Panc1 (cell line): ENCODE measurements around the gene KLRC4. TPM values are rescaled to one million over a fixed set of nuclear protein-coding genes. Genes with fewer than 3 reads are reported as not detected.

Experiments
- ATAC-seq: fragments of 200-7000 bp; cut with Tn5 transposase; 2 replicates; pipeline ENCODE4 v1.9.1; 2020; ENCODE audit warnings: mild to moderate bottlenecking, moderate library complexity
- BruUV-seq: library from RNA; stranded (reverse); fragments of 400-500 nt; replicated peaks from 2 replicates; lab custom pipeline; 2021; lab: Mats Ljungman, UMichigan
- CTCF ChIA-PET: fragments of 300-600 bp; sonication (Branson Sonifier 250); formaldehyde crosslinking; loops from one replicate; lab custom pipeline; 2022; ENCODE audit warnings: antibody characterized with exemption; lab: Charles Lee
- POLR2A ChIA-PET: fragments of 300-600 bp; sonication (Branson Sonifier 250); formaldehyde crosslinking; loops from one replicate; lab custom pipeline; 2022; ENCODE audit warnings: antibody characterized with exemption; lab: Charles Lee
- DNase-seq: peaks from one replicate; pipeline ENCODE4 v3.0.0-alpha.2; 2010; ENCODE audit warnings: low read depth, low spot score
- H3K27ac ChIP-seq: 2 replicates; pipeline ENCODE4 v1.5.1; 2011; ENCODE audit warnings: mild to moderate bottlenecking, low read length, inconsistent platforms
- H3K27me3 ChIP-seq: fragments of 200-500 bp; sonication (Bioruptor generic); 2 replicates; pipeline ENCODE4 v1.6.0; 2014; ENCODE audit warnings: low read length, inconsistent platforms; ENCODE audit not compliant: control insufficient read depth, insufficient read depth
- H3K36me3 ChIP-seq: fragments of 200-500 bp; sonication (Bioruptor generic); 2 replicates; pipeline ENCODE4 v1.5.1; 2014; ENCODE audit warnings: inconsistent platforms, mild to moderate bottlenecking, low read length, moderate library complexity; ENCODE audit not compliant: control insufficient read depth, insufficient read depth
- H3K4me1 ChIP-seq: 2 replicates; pipeline ENCODE4 v1.5.1; 2011; ENCODE audit warnings: inconsistent platforms, mild to moderate bottlenecking, low read length, moderate library complexity; ENCODE audit not compliant: control insufficient read depth, insufficient read depth
- H3K4me3 ChIP-seq, 2 experiments: 2 replicates each; pipeline ENCODE4 v1.5.1; 2011 to 2012; ENCODE audit warnings: low read depth in 2 of 2, low read length in 2 of 2, mild to moderate bottlenecking in 2 of 2, inconsistent platforms in 1 of 2, moderate library complexity in 1 of 2
- H3K9me3 ChIP-seq: fragments of 200-500 bp; sonication (Bioruptor generic); 2 replicates; pipeline ENCODE4 v1.5.1; 2014; ENCODE audit warnings: low read depth, mild to moderate bottlenecking, inconsistent platforms, low read length, moderate library complexity; ENCODE audit not compliant: control insufficient read depth, insufficient read depth
- POLR2AphosphoS5 ChIP-seq: IDR thresholded peaks from 2 replicates; pipeline ENCODE4 v1.6.1; 2012; ENCODE audit warnings: mild to moderate bottlenecking, low read depth, low read length, moderate library complexity
- REST ChIP-seq, 2 experiments: IDR thresholded peaks; 2 replicates each; pipeline ENCODE4 v1.6.1; 2011 to 2012; ENCODE audit warnings: low read depth in 2 of 2, control low read depth in 1 of 2, low read length in 1 of 2, mild to moderate bottlenecking in 1 of 2, moderate library complexity in 1 of 2; ENCODE audit not compliant: insufficient read depth in 1 of 2
- SIN3A ChIP-seq: IDR thresholded peaks from 2 replicates; pipeline ENCODE4 v1.6.1; 2012; ENCODE audit warnings: low read depth, mild to moderate bottlenecking, low read length, moderate library complexity, borderline replicate concordance; ENCODE audit not compliant: insufficient read depth
- TCF7L2 ChIP-seq: IDR thresholded peaks from 2 replicates; pipeline ENCODE4 v1.6.1; 2011; ENCODE audit warnings: mild to moderate bottlenecking, low read depth, low read length, inconsistent platforms
- in situ Hi-C: cut with HindIII; loops from 2 replicates; pipeline ENCODE4 v1.10.0; 2016; ENCODE audit warnings: low sequenced_read_pairs, low pct_unique_long_range_greater_than_20kb
- intact Hi-C: fragments of 100-400 bp; cut with micrococcal nuclease; formaldehyde crosslinking; loops from one replicate; pipeline ENCODE4 v1.10.0; 2022; ENCODE audit not compliant: unreplicated experiment
- total RNA-seq: library from RNA; stranded (reverse); gene quantifications from one replicate; pipeline ENCODE4 v1.2.1, GENCODE V29; 2021; ENCODE audit not compliant: unreplicated experiment
- TF ChIP-seq, protein P1 (sequence below): fragments of 450-650 bp; IDR thresholded peaks from 2 replicates; pipeline ENCODE4 v1.5.1; 2017; ENCODE audit warnings: mild to moderate bottlenecking

Gene KLRC4
- total RNA-seq, 1 experiment from 2014 or later: 1.4 TPM

GRCh38 chr12:10366875-10367274 is 42.7 kb downstream of the KLRC4 start:
- H3K4me3 ChIP-seq: no peak overlapping the region
- DNase-seq (no peak), ATAC-seq (no peak)
- H3K9me3 ChIP-seq: peaks cover 4% of the 10 kb centered on the region; the same call in 1 of the 2 replicates
- no peaks in the 10 kb centered on the region for H3K27me3 ChIP-seq
- peak overlapping the region; percentile 94 for H3K27ac ChIP-seq
- POLR2A ChIA-PET: no interaction called here
- no TSS peak for BruUV-seq
- peaks cover 21% of the 10 kb centered on the region for H3K4me1 ChIP-seq
- TF ChIP-seq, protein P1, sequence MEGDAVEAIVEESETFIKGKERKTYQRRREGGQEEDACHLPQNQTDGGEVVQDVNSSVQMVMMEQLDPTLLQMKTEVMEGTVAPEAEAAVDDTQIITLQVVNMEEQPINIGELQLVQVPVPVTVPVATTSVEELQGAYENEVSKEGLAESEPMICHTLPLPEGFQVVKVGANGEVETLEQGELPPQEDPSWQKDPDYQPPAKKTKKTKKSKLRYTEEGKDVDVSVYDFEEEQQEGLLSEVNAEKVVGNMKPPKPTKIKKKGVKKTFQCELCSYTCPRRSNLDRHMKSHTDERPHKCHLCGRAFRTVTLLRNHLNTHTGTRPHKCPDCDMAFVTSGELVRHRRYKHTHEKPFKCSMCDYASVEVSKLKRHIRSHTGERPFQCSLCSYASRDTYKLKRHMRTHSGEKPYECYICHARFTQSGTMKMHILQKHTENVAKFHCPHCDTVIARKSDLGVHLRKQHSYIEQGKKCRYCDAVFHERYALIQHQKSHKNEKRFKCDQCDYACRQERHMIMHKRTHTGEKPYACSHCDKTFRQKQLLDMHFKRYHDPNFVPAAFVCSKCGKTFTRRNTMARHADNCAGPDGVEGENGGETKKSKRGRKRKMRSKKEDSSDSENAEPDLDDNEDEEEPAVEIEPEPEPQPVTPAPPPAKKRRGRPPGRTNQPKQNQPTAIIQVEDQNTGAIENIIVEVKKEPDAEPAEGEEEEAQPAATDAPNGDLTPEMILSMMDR: no peak; the same call in 1 of the 2 replicates
- TF ChIP-seq SIN3A (no peak), REST (IDR thresholded peaks at IDR 0.05; ENCODE audit: insufficient read depth in 1 of 2, low read depth in 2 of 2, low read length in 1 of 2) (no peak), POLR2AphosphoS5 (no peak), TCF7L2 (no peak)
- CTCF ChIA-PET: no interaction called here
- in situ Hi-C loops: no loop called here
- no peaks in the 10 kb centered on the region for H3K36me3 ChIP-seq
- intact Hi-C loops: no loop called here

- no peak for ATAC-seq
- Histone ChIP-seq H3K27ac (peak overlapping the region; percentile 94), H3K36me3 (no peaks in the 10 kb centered on the region), H3K27me3 (no peaks in the 10 kb centered on the region), H3K4me1 (peaks cover 21% of the 10 kb centered on the region), H3K9me3 (peaks cover 4% of the 10 kb centered on the region; the same call in 1 of the 2 replicates), H3K4me3 (peak overlapping the region; percentile 50 to 73)
- CTCF ChIA-PET: no interaction called here
- BruUV-seq: no TSS peak
- no peak for DNase-seq
- POLR2A ChIA-PET: no interaction called here
- intact Hi-C loops: no loop called here
- TF ChIP-seq, protein P1: peak; percentile 50
- no peak for TF ChIP-seq REST (IDR thresholded peaks at IDR 0.05; ENCODE audit: insufficient read depth in 1 of 2, low read depth in 2 of 2, low read length in 1 of 2)
- peak; percentile 31; the same call in 1 of the 2 replicates for TF ChIP-seq TCF7L2
- in situ Hi-C loops: no loop called here
Observed at GRCh38 chr12:10365696-10366405, 43.7 kb downstream of the KLRC4 start.
